GM11168 (cell line): ENCODE data around the gene HIVEP1.

Experiments
- in situ Hi-C: fragments of 300-500 bp; cut with MboI; formaldehyde crosslinking; loops from one replicate; pipeline ENCODE4 v1.12.0; 2022; ENCODE audit warnings: low sequenced_read_pairs; ENCODE audit not compliant: unreplicated experiment

HIVEP1 gene

DNA sequence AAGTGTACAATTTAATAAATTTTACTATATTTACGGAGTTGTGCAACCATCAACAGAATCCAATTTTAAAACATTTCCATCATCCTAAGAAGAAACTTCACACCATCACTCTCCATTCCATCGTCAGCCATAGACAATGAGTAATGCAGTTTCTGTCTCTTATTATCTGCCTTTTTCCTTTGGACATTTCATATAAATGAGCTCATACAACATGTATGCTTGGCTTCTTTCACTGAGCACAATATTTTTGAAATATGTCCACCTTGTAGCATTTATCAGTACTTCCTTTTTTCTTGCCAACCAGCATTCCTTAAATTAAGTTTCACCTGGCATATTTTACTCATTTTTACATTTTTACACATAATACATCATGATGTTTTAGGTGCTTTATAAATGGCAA is 22.7 kb upstream of the HIVEP1 start:
- in situ Hi-C loops = no loop called here

DNA sequence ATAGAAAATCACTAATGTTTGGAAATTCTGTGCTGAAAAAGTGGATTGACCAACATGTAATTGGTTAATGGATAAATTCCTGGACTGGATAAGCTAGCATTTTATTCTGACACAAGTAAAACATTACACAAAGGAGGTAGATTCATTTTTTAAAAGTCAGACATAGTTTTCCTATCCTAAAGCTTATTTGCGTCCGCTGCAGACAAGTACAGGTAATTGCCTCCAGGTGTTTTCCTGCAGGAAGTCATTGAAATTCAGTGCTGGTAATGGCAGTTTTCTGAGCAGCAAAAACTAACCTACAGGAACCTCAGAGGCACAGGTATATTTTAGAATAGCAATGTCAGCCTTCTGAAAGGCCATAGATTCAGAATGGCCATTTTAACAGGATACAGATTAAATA is 20.0 kb upstream of the HIVEP1 start:
- in situ Hi-C loops = no loop called here

DNA sequence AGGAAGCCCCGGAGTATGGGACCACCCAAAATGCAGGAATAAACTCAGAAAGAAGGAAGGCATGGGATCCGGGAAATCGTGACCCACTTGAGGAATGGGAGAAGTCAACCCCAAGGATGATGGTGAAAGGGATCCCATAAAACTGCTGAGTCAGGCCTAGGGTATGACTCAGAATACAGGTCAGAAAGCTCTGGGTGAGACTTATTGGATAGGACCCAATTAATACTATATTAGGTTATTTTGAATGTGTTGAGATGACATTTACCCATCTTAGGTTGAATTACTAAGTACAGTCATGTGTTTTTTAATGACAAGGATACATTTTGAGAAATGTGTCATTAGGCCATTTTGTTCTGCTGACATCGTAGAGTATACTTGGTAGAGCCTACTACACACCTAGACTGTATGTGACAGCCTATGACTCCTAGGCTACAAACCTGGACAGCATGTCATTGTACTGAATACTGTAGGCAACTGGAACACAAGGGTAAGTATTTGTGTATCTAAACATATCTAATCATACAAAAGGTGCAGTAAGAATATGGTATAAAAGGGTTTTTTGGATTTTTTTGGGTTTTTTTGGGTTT is 17.1 kb upstream of the HIVEP1 start:
- in situ Hi-C loops = no loop called here

DNA sequence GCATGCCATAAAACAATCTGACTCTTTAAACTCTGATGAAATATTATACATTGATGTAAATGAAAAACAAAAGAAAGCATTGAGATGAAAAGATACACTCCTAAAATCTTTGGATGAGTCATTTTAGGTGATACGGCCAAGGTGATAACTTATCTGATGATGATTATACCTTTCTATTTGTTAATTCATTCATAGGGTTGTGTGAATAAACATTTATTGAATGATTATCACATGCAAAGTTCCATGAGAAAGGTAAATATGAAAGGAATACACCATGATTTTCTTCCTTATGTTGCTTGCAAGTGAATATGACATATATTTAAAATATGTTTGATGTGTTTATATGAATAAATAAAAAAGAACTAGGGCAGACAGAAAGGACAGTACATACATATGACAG is 15.4 kb upstream of the HIVEP1 start:
- in situ Hi-C loops = no loop called here

DNA sequence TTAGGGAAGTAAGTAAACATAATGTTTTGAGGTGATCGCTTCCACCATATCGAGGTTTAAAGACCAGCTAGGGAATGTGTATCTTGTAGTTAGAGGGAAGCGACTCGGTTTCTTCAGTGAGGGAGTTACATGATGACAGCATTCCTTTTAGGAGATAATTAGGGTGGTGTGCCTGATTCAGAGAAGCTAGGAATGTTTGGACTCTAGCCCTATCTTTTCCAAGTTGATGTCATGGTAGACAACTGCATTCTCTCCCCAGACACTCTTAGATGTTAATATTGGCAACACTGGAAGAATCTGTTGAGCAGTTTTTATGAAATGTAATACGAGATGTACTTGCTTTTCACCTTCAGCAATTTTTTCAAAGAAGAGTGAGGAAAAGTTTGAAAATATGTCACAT is 12.9 kb upstream of the HIVEP1 start:
- in situ Hi-C loops = no loop called here

DNA sequence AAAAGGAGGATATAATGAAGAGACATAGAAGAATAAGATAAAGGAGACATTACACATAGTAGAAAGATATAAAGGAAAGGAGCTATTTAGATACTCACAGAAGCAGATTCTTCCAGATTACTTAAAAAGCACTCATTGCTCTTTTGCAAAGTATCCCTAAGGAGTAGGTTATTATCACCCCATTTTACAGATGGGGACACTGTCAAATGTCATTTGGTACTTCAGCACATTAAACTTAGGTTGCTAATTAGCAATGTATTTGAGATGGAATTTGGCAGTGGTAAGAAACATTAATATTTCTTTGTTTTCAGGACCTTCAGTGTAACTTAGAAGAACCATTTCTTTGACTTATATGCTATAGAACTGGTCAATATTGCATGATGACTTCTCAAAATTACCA is 11.9 kb upstream of the HIVEP1 start:
- in situ Hi-C loops = loop anchor here (10.0 to 25.0 kb wide), 2 partner anchors 163 to 265 kb away; no protein-coding TSS in a partner anchor

DNA sequence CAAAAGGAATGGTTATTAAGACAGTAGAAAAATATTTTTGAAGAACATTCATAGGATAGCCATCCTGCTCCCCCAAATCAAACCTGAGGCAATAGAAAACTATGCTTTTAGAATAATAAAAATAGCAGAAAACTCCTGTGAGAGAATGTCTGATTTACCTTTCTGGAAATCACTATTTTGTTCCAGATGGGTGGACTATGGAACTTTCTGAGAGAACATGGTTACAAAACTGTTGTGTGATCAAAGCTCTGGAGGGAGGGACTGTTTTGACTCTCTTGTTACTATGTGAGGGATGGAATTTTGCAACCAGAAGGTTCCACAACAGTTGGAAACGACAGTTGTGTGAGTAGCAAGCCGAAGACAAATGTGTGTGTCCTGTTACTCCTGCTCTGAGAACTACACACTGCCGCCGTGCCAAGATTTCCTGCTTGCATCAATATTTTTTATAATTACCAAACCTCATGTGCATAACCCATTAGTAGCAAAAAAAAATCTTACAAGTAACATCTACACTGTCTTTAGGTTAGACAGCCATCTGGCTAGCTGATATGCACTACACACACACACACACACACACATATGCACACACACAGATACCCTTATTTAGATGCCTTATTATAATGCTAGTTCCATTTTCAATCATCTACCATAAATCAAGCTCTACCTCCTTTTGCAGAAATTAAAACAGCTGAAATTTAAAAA is 11.0 kb upstream of the HIVEP1 start:
- in situ Hi-C loops = loop anchor here (10.0 to 25.0 kb wide), 2 partner anchors 164 to 266 kb away; no protein-coding TSS in a partner anchor

DNA sequence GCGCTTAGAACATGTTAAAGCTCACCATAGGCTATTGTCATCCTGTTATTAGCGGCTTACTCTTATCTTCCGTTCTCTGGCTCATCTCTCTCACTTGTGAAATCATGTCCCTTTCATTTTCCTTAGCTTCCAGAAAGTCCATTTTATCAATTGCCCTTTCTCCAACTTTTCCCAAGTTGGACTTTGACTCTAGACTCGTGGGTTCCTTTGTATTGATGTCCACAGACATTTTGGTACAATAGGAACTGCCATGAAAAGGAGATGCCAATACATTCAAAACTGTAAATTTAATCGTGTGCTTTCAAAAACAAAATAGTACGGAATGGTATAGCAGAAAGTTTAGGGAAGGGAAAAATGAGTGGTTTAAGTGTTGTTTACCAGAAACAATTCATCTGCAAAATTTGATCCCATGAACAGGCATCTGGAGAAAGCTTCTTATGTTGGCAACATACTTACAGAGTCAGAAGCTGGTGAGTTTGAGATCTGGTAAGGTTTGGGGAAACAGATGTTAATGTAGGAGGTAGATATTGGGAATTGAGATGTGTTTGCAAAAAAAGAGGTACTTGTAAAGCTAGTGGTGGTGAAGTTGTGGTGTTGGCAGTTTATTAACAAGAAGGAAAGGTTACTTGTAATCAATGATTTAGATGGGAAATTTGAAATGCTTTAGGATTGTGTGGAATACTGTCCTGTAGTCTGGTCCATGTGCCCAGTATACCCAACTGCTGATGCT is 10.2 kb upstream of the HIVEP1 start:
- in situ Hi-C loops = loop anchor here (10.0 to 25.0 kb wide), 2 partner anchors 165 to 267 kb away; no protein-coding TSS in a partner anchor

DNA sequence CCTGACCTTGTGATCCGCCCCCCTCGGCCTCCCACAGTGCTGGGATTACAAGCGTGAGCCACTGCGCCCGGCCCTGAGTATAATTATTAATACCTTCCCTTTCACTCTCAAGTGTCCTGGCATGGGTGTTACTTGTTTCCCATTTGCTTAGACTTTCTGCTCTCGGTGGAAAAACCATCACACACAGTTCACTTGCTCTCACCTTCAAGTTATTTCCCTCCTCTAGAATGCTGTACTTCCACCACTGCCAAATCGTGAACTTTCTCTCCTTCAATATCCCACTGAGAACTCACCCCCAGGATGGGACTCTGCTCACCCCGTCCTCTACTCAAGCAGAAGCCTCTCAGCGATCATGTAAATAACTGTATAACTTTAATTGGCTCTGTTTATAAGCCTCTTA is 4.6 kb upstream of the HIVEP1 start:
- in situ Hi-C loops = loop anchor here (10.0 to 25.0 kb wide), 2 partner anchors 170 to 273 kb away; no protein-coding TSS in a partner anchor

DNA sequence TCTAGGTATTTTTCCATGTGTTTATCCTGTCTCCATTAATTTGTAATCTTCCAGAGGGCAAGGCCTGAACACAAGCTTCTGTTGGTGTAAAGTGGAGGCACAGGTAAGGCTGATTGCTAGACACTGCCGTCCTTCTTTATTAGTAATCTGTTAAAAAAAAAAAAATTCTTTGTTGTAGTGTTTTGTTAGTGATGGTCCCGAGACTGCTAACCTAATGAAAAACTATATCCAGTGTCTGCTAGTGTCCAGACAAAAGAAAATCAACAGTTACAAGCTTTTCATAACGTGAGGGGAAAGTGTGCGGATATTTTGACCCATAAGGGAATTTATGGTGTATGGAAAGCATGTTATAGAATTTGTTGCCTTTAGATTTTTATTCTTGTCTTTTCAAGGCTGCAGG is 4.2 kb upstream of the HIVEP1 start:
- in situ Hi-C loops = loop anchor here (10.0 to 25.0 kb wide), 2 partner anchors 171 to 273 kb away; no protein-coding TSS in a partner anchor

DNA sequence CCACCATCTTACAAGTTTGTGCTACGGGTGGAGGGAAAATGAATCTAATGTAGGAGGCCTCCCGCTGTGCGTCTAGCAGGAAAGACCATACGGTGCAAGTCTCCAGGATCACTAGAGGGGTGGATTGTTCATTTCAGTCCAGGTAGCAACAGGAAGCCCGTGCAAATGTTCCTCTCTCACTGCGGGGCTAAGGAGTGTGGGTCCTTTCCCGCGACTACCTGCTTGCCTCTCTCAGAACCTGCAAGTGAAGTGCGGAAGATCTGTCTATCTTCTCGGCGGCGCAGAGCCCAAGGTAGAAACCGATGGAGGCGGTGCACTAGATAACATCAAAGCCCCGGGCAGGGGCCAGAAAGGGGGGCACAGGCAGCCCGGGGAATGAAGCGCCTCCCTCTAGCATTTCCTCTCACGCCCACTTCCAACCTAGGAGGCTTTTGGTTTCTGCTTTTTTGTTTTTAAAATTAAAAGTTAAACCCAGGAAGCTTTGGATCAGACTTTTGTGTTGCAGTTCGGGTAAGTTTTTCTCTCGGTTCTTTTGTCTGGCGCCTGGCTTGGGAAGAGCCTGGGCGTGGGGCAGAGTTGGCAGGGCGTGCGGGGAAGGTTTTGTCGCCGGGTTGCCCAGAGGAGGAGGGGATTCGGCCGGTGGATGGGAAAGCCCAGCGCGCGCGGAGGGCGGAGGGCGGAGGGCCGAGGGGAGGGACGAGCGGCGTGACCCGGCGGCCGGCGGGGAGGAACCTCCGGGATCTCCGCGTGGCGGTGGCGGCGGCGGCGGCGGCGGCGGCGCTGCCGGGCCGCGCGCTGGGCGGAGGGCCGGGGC is 3.5 kb upstream of the HIVEP1 start:
- in situ Hi-C loops = loop anchor here (10.0 to 25.0 kb wide), 2 partner anchors 171 to 274 kb away; no protein-coding TSS in a partner anchor

DNA sequence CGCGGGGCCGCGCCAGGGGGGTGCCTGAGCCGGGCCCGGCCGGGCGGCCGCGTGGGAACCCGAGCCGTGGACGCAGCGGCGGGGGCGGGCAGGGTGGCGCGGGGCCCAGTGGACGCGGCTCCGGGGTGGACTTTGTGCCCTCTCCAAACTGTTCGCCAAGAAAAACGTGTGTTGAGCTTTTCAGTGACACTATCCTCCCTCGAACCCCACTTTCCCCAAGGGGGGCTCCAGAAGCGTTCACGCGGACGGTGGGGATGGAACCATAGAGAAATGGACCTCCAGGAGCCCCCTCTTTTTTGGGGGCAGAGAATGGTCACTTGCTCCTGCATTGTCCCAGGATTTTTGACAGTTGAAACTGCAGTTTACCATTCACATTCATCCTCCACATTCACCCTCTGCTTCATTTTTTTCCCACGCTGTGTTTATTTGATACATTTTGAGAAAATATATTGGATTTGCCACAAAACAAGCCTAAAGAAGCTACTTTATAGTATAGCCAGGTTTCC is 2.9 kb upstream of the HIVEP1 start:
- in situ Hi-C loops = loop anchor here (10.0 to 25.0 kb wide), 2 partner anchors 172 to 274 kb away; no protein-coding TSS in a partner anchor

DNA sequence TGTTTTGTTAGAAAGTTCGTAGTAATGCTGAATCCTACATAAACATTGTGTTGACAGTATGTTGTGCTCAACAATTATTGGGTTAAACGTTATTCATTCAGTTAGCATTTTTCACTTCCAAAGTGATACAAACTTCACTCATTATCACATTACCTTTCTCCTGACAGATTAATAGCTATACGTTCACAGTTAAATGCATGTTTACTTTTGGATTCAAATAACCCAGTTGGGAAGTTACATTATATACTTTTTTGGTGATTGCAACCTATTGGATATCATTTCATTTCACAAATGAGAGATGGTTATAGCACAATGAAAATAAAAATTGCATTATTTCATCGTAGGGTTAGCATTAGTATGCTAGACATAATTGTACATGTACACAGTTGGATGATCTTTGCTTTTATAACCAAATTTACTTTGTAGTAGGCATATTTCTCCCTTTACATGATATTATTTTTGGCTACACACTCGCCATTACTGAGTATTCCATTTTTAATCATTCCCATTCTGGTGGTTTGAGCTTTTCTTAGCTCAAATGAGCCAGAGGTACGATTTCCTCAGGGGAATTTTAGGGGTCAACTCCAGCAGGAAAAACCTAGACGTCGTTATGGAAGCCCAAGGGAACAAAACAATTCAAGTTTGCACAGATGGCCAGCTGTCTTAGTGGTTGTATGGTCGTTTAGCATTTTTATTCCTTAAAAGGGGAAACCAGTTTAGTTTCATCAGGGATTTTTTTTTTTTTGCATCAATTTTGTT is 2.1 kb upstream of the HIVEP1 start:
- in situ Hi-C loops = loop anchor here (10.0 to 25.0 kb wide), 2 partner anchors 173 to 275 kb away; no protein-coding TSS in a partner anchor

DNA sequence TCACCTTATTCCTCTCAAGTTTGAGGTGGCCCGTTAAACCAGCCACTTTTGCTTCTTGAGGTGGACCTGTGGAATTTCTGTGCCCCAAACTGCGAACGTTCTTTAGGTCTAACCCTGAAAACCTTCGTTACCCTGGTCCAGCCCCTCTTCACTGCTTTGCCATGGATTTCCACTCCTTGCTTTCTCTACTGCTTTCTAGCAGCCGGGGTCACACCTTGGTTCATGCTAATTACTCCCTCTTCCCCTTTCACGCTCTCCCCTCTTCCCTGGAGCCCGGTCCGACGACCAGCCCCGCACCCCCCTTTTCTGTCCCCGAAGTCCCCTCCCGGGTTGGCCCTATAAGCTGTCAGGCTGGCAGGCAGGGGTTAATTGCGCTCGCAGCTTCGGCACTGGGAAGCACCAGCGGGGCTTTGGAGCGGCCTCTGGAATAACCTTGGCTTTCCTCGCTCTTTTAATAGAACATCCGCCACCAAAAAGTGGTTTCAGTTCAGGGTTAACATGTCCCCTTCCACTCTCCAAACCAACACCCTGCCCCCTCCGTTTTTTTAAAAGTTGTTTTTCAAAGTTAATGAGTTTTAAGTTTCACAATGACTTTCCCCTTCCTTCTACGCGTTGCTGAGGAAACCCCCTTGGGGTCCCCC is 1.4 kb upstream of the HIVEP1 start:
- in situ Hi-C loops = loop anchor here (25.0 kb wide), 1 partner anchor 173 kb away; no protein-coding TSS in a partner anchor

DNA sequence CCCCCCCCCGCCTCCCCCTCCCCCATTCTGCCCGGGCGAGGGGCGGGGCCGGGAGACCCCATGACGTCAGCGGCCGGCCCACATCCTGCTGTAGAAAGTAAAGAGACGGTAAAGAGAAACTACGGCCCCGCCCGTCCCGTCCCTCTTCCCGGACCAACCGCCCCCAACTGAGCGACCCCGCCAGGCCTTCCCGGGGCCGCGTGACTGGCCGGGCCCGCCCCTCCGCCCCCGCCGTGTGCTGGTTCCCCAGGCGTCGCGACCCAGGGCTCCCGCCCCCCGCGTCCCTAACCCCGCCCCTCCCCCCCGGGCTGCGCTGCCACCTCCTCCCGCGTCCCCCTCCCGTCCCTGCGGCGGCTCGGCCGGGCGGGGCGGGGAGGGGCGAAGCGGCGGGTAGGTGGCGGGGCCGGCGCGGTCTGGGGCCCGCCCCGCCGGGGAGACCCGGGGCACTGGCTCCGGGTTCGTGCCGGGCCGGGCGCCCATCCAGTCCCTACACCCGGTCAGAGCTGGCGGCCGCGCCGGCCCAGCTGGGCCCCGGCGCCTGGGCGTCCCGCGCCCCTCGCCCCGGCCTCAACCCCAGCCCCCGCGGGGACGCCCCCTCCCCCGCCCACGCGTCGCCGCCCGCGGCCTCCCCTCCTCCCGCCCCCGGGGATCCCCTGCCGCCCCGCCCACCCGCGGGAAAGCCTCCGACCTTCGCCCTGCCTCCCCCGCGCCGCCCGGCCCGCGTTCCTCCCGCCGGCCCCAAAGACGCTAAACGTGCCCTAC is 655 bp upstream of the HIVEP1 start:
- in situ Hi-C loops = loop anchor here (25.0 kb wide), 1 partner anchor 174 kb away; no protein-coding TSS in a partner anchor

DNA sequence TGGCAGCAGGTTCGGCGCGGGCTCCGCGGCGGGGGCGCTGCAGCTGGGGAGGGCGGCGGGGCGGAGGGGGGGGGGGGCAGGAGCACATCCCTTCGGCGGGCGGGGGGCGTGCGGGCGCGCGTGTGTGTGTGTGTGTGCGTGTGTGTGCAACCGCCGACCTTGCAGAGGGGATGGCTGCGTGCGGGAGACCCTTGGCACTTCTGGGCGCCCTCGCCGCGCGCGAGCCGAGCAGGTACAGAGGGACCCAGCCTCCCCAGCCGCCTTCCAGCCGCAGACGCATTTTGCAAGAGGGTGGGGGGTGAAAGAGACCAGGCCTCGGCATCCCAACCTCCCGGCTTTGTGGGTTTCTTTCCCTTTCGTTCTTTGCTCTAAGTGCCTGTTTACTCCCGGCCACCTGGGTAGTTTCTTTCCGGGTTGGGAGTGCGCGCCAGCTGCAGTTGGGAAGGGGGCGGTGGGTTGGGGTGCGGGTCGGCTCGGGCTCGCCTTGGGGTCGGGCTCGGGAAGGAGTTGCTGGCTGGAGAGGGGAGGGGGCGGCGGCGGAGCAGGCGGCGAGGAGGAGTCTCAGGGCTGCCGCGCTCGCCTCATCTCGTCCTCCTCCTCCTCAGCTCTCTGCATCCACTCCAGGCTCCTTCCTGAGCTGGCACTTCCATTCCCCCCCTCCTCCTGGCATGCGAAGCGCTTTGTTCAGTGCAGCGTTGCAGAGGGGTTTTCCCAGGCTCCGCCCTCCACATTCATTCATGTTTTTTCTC is 620 bp downstream of the HIVEP1 start:
- in situ Hi-C loops = loop anchor here (25.0 kb wide), 1 partner anchor 175 kb away; no protein-coding TSS in a partner anchor

DNA sequence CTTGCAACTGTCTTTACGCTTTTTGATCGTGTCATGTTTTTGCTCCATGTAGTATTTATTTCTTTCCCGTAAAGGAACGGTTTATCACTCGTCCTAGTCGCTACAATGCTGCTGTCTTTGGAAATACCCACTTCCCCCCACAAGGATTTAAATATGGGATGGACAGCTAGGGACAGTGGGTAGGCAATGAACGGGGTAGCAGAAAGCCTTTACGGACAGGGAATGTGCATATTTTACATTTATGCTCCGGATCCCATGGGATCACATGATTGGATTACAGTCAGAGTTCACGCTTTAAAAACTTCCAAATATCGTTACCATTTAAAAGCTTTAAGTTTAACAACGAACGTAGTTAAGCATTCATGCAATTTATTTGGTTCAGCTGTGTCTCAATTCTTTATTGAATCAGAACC is 1.2 kb downstream of the HIVEP1 start:
- in situ Hi-C loops = loop anchor here (25.0 kb wide), 1 partner anchor 176 kb away; no protein-coding TSS in a partner anchor
